CD14-positive monocyte (primary cell): Measurements from ENCODE around the gene KAZN. TPM values are rescaled to one million over a fixed set of nuclear protein-coding genes. Genes with fewer than 3 reads are reported as not detected.

Experiments
- DNase-seq, 3 donors: peaks; one replicate each; pipeline ENCODE4 v3.0.0-alpha.2; 2011 to 2022
- H2AFZ ChIP-seq: 2 replicates; pipeline ENCODE4 v1.6.0; 2012; ENCODE audit warnings: mild to moderate bottlenecking, low read depth, low read length, inconsistent platforms; ENCODE audit not compliant: insufficient read depth, poor library complexity, severe bottlenecking
- H3K27ac ChIP-seq, 2 donors: 1 replicate in 1 of 2; 2 replicates in 1 of 2; pipeline ENCODE4 v1.5.1; 2012 to 2013; ENCODE audit warnings: low read length in 2 of 2, control low read depth in 1 of 2, inconsistent platforms in 1 of 2, low read depth in 1 of 2, mild to moderate bottlenecking in 1 of 2
- H3K27me3 ChIP-seq, 2 donors: one replicate each; pipeline versions ENCODE4 v1.6.0 to v1.6.1; 2011 to 2013; ENCODE audit warnings: low read length in 2 of 2; ENCODE audit not compliant: control insufficient read depth in 2 of 2, insufficient read depth in 2 of 2
- H3K36me3 ChIP-seq, 2 donors: replicated peaks in 1 of 2; 1 replicate in 1 of 2; 2 replicates in 1 of 2; pipeline versions ENCODE4 v1.5.1 to v1.6.1; 2012 to 2013; ENCODE audit warnings: low read length in 2 of 2, control low read depth in 1 of 2, inconsistent platforms in 1 of 2, mild to moderate bottlenecking in 1 of 2; ENCODE audit not compliant: insufficient read depth in 2 of 2, control insufficient read depth in 1 of 2
- H3K4me1 ChIP-seq, 2 donors: 1 replicate in 1 of 2; 2 replicates in 1 of 2; pipeline versions ENCODE4 v1.5.1 to v1.6.1; 2012 to 2013; ENCODE audit warnings: low read length in 2 of 2, control low read depth in 1 of 2, inconsistent platforms in 1 of 2, mild to moderate bottlenecking in 1 of 2, moderate library complexity in 1 of 2; ENCODE audit not compliant: insufficient read depth in 2 of 2, control insufficient read depth in 1 of 2
- H3K4me2 ChIP-seq: replicated peaks from 2 replicates; pipeline ENCODE3; 2012; ENCODE audit warnings: low read length, moderate library complexity, mild to moderate bottlenecking; ENCODE audit not compliant: poor library complexity, severe bottlenecking; ENCODE audit errors: extremely low read depth
- H3K4me3 ChIP-seq, 3 experiments: fragments of 200-600 bp in 1 of 3; sonication (generic) in 1 of 3; replicated peaks in 1 of 3; 1 replicate in 2 of 3; 2 replicates in 1 of 3; pipeline ENCODE4 v1.5.1; 2011 to 2013; ENCODE audit warnings: low read length in 3 of 3, mild to moderate bottlenecking in 3 of 3, control low read depth in 2 of 3, low read depth in 2 of 3, inconsistent platforms in 1 of 3, moderate library complexity in 1 of 3
- H3K79me2 ChIP-seq: 2 replicates; pipeline ENCODE4 v1.6.0; 2012; ENCODE audit warnings: mild to moderate bottlenecking, control low read depth, inconsistent platforms, low read length, moderate library complexity; ENCODE audit not compliant: insufficient read depth
- H3K9ac ChIP-seq: 2 replicates; pipeline ENCODE4 v1.6.0; 2017; ENCODE audit warnings: low read length, mild to moderate bottlenecking; ENCODE audit not compliant: insufficient read depth, poor library complexity, severe bottlenecking
- H3K9me3 ChIP-seq, 2 donors: replicated peaks in 1 of 2; 1 replicate in 1 of 2; 2 replicates in 1 of 2; pipeline versions ENCODE4 v1.5.1 to v1.6.1; 2012 to 2013; ENCODE audit warnings: low read length in 2 of 2, control low read depth in 1 of 2; ENCODE audit not compliant: control insufficient read depth in 1 of 2, insufficient read depth in 1 of 2
- H4K20me1 ChIP-seq: 2 replicates; pipeline ENCODE4 v1.6.0; 2012; ENCODE audit warnings: mild to moderate bottlenecking, low read length, control low read depth, moderate library complexity; ENCODE audit not compliant: insufficient read depth
- H3K27ac Mint-ChIP-seq, 7 donors: one replicate each; pipeline ENCODE4 v1.8.0; 2020; ENCODE audit warnings: mild to moderate bottlenecking in 7 of 7, mixed read lengths in 7 of 7, moderate library complexity in 6 of 7, inconsistent platforms in 2 of 7
- H3K27me3 Mint-ChIP-seq, 3 donors: one replicate each; pipeline ENCODE4 v1.8.0; 2021 to 2022; ENCODE audit warnings: low read depth in 3 of 3, mild to moderate bottlenecking in 3 of 3, mixed read lengths in 3 of 3, moderate library complexity in 3 of 3, inconsistent platforms in 1 of 3
- H3K36me3 Mint-ChIP-seq, 2 donors: one replicate each; pipeline ENCODE4 v1.8.0; 2020; ENCODE audit warnings: mixed read lengths in 2 of 2, inconsistent platforms in 1 of 2, mild to moderate bottlenecking in 1 of 2
- H3K4me1 Mint-ChIP-seq: one replicate; pipeline ENCODE4 v1.8.0; 2020; ENCODE audit warnings: mild to moderate bottlenecking, mixed read lengths
- H3K4me3 Mint-ChIP-seq, 2 donors: one replicate each; pipeline ENCODE4 v1.8.0; 2020; ENCODE audit warnings: mild to moderate bottlenecking in 2 of 2, mixed read lengths in 2 of 2, moderate library complexity in 1 of 2
- H3K9me3 Mint-ChIP-seq, 7 donors: one replicate each; pipeline ENCODE4 v1.8.0; 2020 to 2022; ENCODE audit warnings: mixed read lengths in 7 of 7, mild to moderate bottlenecking in 6 of 7, moderate library complexity in 6 of 7, inconsistent platforms in 2 of 7
- WGBS: methylation state at CpG from one replicate; pipeline ENCODE4 v1.1.5; 2013; ENCODE audit warnings: missing lambda C conversion rate; ENCODE audit not compliant: insufficient coverage; 5-methylcytosine and 5-hydroxymethylcytosine counted together
- intact Hi-C, 2 donors: fragments of 100-400 bp; cut with micrococcal nuclease; formaldehyde crosslinking; loops; one replicate each; pipeline versions ENCODE4 v1.15.0 to v1.15.1; 2023
- polyA plus RNA-seq, 3 donors: library from polyadenylated mRNA; depleted of rRNA in 1 of 3; unstranded in 2 of 3; stranded (reverse) in 1 of 3; fragments of 300-500 nt in 2 of 3; fragments of >200 nt in 1 of 3; fragmentation: Illumina TruSeq in 2 of 3; gene quantifications; 1 replicate in 2 of 3; 2 replicates in 1 of 3; pipeline ENCODE4 v1.2.3, GENCODE V29; 2012 to 2021
- TF ChIP-seq, protein P1 (sequence below): fragments of 200-600 bp; IDR thresholded peaks from one replicate; pipeline ENCODE4 v1.8.0; 2022; ENCODE audit warnings: antibody characterized with exemption, mild to moderate bottlenecking

The KAZN gene
- polyA plus RNA-seq, 3 donors = not detected

GRCh38 chr1:15058261-15058660 lies 459.8 kb downstream of the KAZN start:
- Mint-ChIP-seq H3K4me1 (no peaks in the 10 kb centered on the region), H3K9me3 (peaks cover 0 to 7% (median 4%) of the 10 kb centered on the region in 7 donors), H3K27ac (no peak overlapping the region), H3K27me3 (peaks cover 0 to 9% (median 3%) of the 10 kb centered on the region in 3 donors), H3K4me3 (no peak overlapping the region), H3K36me3 (no peaks in the 10 kb centered on the region)
- TF ChIP-seq, protein P1, sequence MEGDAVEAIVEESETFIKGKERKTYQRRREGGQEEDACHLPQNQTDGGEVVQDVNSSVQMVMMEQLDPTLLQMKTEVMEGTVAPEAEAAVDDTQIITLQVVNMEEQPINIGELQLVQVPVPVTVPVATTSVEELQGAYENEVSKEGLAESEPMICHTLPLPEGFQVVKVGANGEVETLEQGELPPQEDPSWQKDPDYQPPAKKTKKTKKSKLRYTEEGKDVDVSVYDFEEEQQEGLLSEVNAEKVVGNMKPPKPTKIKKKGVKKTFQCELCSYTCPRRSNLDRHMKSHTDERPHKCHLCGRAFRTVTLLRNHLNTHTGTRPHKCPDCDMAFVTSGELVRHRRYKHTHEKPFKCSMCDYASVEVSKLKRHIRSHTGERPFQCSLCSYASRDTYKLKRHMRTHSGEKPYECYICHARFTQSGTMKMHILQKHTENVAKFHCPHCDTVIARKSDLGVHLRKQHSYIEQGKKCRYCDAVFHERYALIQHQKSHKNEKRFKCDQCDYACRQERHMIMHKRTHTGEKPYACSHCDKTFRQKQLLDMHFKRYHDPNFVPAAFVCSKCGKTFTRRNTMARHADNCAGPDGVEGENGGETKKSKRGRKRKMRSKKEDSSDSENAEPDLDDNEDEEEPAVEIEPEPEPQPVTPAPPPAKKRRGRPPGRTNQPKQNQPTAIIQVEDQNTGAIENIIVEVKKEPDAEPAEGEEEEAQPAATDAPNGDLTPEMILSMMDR = no peak
- Histone ChIP-seq H3K4me1 (no peaks in the 10 kb centered on the region), H2AFZ (no peak overlapping the region), H3K79me2 (no peaks in the 10 kb centered on the region), H3K4me2 (no peak overlapping the region), H3K9ac (no peak overlapping the region), H3K4me3 (no peak overlapping the region), H3K36me3 (no peaks in the 10 kb centered on the region), H3K9me3 (peaks cover 0 to 6% of the 10 kb centered on the region in 2 donors), H3K27me3 (no peaks in the 10 kb centered on the region), H3K27ac (no peak overlapping the region), H4K20me1 (no peaks in the 10 kb centered on the region)
- intact Hi-C loops = no loop called here
- no peak for DNase-seq
- 83% methylated on average over 1 of the region's 2 CpGs for WGBS

DNA sequence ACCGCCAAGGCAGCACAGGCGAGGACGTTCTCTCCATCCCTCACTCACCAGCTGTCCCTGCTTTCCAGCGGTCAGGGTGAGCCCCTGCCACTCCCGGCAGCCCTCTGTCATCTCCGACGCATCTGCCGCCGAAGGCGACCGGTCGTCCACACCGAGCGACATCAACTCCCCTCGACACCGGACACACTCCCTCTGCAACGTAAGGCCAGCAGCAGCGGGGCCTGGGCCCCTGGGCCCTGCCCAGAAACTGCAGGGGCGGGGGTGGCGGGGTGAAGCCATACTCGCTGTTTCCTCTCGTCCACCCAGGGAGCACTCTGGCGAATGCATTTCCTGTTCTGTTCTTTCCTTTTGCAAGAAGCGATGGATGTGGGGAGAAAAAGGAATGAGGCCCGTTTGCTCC lies 461.6 kb downstream of the KAZN start:
- no peaks in the 10 kb centered on the region for H3K4me1 Mint-ChIP-seq
- Histone ChIP-seq H3K27ac (no peak overlapping the region), H3K9me3 (peaks cover 0 to 6% of the 10 kb centered on the region in 2 donors), H3K4me3 (no peak overlapping the region), H3K36me3 (no peaks in the 10 kb centered on the region), H3K9ac (no peak overlapping the region), H3K4me2 (no peak overlapping the region), H3K4me1 (no peaks in the 10 kb centered on the region), H3K27me3 (no peaks in the 10 kb centered on the region), H3K79me2 (no peaks in the 10 kb centered on the region), H2AFZ (no peak overlapping the region), H4K20me1 (no peaks in the 10 kb centered on the region)
- no peak overlapping the region for H3K27ac Mint-ChIP-seq
- TF ChIP-seq, protein P1 = no peak
- no peak for DNase-seq
- 97% methylated on average over 16 of the region's 25 CpGs for WGBS
- H3K9me3 Mint-ChIP-seq = peaks cover 0 to 7% (median 4%) of the 10 kb centered on the region in 7 donors
- intact Hi-C loops = loop anchor here in 1 of 2 donors (5.0 kb wide), 1 partner anchor 242 kb away; no protein-coding TSS in a partner anchor
- no peak overlapping the region for H3K4me3 Mint-ChIP-seq
- no peaks in the 10 kb centered on the region for H3K36me3 Mint-ChIP-seq
- peaks cover 0 to 11% (median 4%) of the 10 kb centered on the region in 3 donors for H3K27me3 Mint-ChIP-seq
